ENCODE results near the gene ANO3. TPM values are rescaled to one million over a fixed set of nuclear protein-coding genes. Genes with fewer than 3 reads are reported as not detected.
A peak's percentile ranks its signal among the peaks of the same experiment; 100 is the strongest.

Gene ANO3
- total and polyA plus RNA-seq, 4 donors, result 0.02 to 0.63 (median 0.16) TPM

- H3K36me3 ChIP-seq (ENCODE audit: control insufficient read depth in 4 of 4, insufficient read depth in 4 of 4, low read length in 4 of 4), result no peaks in the 10 kb centered on the region
- no peaks in the 10 kb centered on the region for H3K27me3 ChIP-seq (ENCODE audit: control insufficient read depth in 3 of 3, insufficient read depth in 3 of 3, low read length in 2 of 3)
- H3K4me1 ChIP-seq (ENCODE audit: control insufficient read depth in 5 of 5, insufficient read depth in 5 of 5, low read length in 5 of 5), result no peaks in the 10 kb centered on the region
- DNase-seq (no peak), ATAC-seq (ENCODE audit: insufficient read depth, low FRiP score) (no peak)
- H3K9me3 ChIP-seq (ENCODE audit: control insufficient read depth in 4 of 4, insufficient read depth in 3 of 4, low read length in 3 of 4), result no peaks in the 10 kb centered on the region
- WGBS, 2 donors, result 90 to 97% methylated on average over 1 of the region's 1 CpG
- H3K4me3 ChIP-seq, result no peak overlapping the region
- no peak for TF ChIP-seq CTCF (IDR thresholded peaks at IDR 0.05; ENCODE audit: control extremely low read depth, extremely low read depth)
- H3K27ac ChIP-seq (ENCODE audit: low read depth in 1 of 2, low read length in 1 of 2), result no peak overlapping the region
- H3K9ac ChIP-seq (ENCODE audit: insufficient read depth in 1 of 2, low read length in 2 of 2), result no peak overlapping the region
These were observed 288.5 kb downstream of the ANO3 start for GRCh38 chr11:26620282-26621045.

- Histone ChIP-seq H3K36me3 (ENCODE audit: control insufficient read depth in 4 of 4, insufficient read depth in 4 of 4, low read length in 4 of 4) (no peaks in the 10 kb centered on the region), H3K4me3 (no peak overlapping the region), H3K4me1 (ENCODE audit: control insufficient read depth in 5 of 5, insufficient read depth in 5 of 5, low read length in 5 of 5) (no peaks in the 10 kb centered on the region), H3K27ac (ENCODE audit: low read depth in 1 of 2, low read length in 1 of 2) (no peak overlapping the region), H3K9ac (ENCODE audit: insufficient read depth in 1 of 2, low read length in 2 of 2) (no peak overlapping the region), H3K27me3 (ENCODE audit: control insufficient read depth in 3 of 3, insufficient read depth in 3 of 3, low read length in 2 of 3) (no peaks in the 10 kb centered on the region), H3K9me3 (ENCODE audit: control insufficient read depth in 4 of 4, insufficient read depth in 3 of 4, low read length in 3 of 4) (no peaks in the 10 kb centered on the region)
- peak; percentile 71 for ATAC-seq (ENCODE audit: insufficient read depth, low FRiP score)
- DNase-seq, result no peak
- no peak for TF ChIP-seq CTCF (IDR thresholded peaks at IDR 0.05; ENCODE audit: control extremely low read depth, extremely low read depth)
These were observed 289.2 kb downstream of the ANO3 start for GRCh38 chr11:26621132-26621531.

- Histone ChIP-seq H3K9ac (ENCODE audit: insufficient read depth in 1 of 2, low read length in 2 of 2) (no peak overlapping the region), H3K36me3 (ENCODE audit: control insufficient read depth in 4 of 4, insufficient read depth in 4 of 4, low read length in 4 of 4) (no peaks in the 10 kb centered on the region), H3K4me3 (no peak overlapping the region), H3K9me3 (ENCODE audit: control insufficient read depth in 4 of 4, insufficient read depth in 3 of 4, low read length in 3 of 4) (no peaks in the 10 kb centered on the region), H3K4me1 (ENCODE audit: control insufficient read depth in 5 of 5, insufficient read depth in 5 of 5, low read length in 5 of 5) (no peaks in the 10 kb centered on the region), H3K27ac (ENCODE audit: low read depth in 1 of 2, low read length in 1 of 2) (no peak overlapping the region), H3K27me3 (ENCODE audit: control insufficient read depth in 3 of 3, insufficient read depth in 3 of 3, low read length in 2 of 3) (no peaks in the 10 kb centered on the region)
- ATAC-seq (ENCODE audit: insufficient read depth, low FRiP score) (no peak), DNase-seq (no peak)
- no peak for TF ChIP-seq CTCF (IDR thresholded peaks at IDR 0.05; ENCODE audit: control extremely low read depth, extremely low read depth)
- WGBS, 2 donors, result 88 to 89% methylated on average over 2 of the region's 2 CpGs
These were observed 290.3 kb downstream of the ANO3 start for GRCh38 chr11:26622181-26622580.

Measured in lung (tissue), 12 donors.